Bronchial epithelial cell (primary cell): Measurements from ENCODE around the gene CLEC10A. TPM values are rescaled to one million over a fixed set of nuclear protein-coding genes. Genes with fewer than 3 reads are reported as not detected.
"Not testable (repeated sequence)": the region's sequence is repeated elsewhere in the genome, so short reads cannot be mapped to it uniquely, and the experiment has no call there.

Experiments used
- DNase-seq: peaks from one replicate; pipeline ENCODE4 v3.0.0-alpha.2; 2010; ENCODE audit warnings: low read depth
- FAIRE-seq: peaks from 2 replicates; lab custom pipeline; 2011; peaks lifted over from hg19 to GRCh38; lab: Jason Lieb, UNC
- H3K27me3 ChIP-seq: 2 replicates; pipeline ENCODE4 v1.5.1; 2011; ENCODE audit warnings: low read length; ENCODE audit not compliant: control insufficient read depth, insufficient read depth
- H3K36me3 ChIP-seq: 2 replicates; pipeline ENCODE4 v1.5.1; 2011; ENCODE audit warnings: low read length; ENCODE audit not compliant: control insufficient read depth, insufficient read depth
- H3K4me3 ChIP-seq: 2 replicates; pipeline ENCODE4 v1.5.1; 2011; ENCODE audit warnings: mild to moderate bottlenecking, low read depth, low read length, control low read depth
- CTCF ChIP-seq: IDR thresholded peaks from 2 replicates; pipeline ENCODE4 v1.5.1; 2011; ENCODE audit warnings: mild to moderate bottlenecking, moderate library complexity, low read length, control low read depth, inconsistent platforms; ENCODE audit not compliant: insufficient read depth, severe bottlenecking
- total RNA-seq: library from RNA; depleted of rRNA; stranded (reverse); fragments of >200 nt; gene quantifications from 2 replicates; pipeline ENCODE4 v1.2.1, GENCODE V29; 2014

The CLEC10A gene
- total RNA-seq, 1 donor from 2014 or later, result not detected

GRCh38 chr17:7058831-7059447, 21.1 kb downstream of the CLEC10A start:
- no peak for FAIRE-seq
- DNase-seq, result peak; percentile 79
- Histone ChIP-seq H3K4me3 (no peak overlapping the region), H3K36me3 (no peaks in the 10 kb centered on the region), H3K27me3 (no peaks in the 10 kb centered on the region)
- no peak for TF ChIP-seq CTCF

- no peak overlapping the region for H3K4me3 ChIP-seq
- FAIRE-seq, result no peak
- no peak for TF ChIP-seq CTCF
- H3K27me3 ChIP-seq, result no peaks in the 10 kb centered on the region
- peak; percentile 48 for DNase-seq
- no peaks in the 10 kb centered on the region for H3K36me3 ChIP-seq
Measured at GRCh38 chr17:7056386-7056785, 23.7 kb downstream of the CLEC10A start.

- DNase-seq, H3K4me3 ChIP-seq, H3K36me3 ChIP-seq, FAIRE-seq, H3K27me3 ChIP-seq: not testable (repeated sequence)
Measured at GRCh38 chr17:7050583-7050982, 29.5 kb downstream of the CLEC10A start.

GRCh38 chr17:7048968-7049367, 31.1 kb downstream of the CLEC10A start:
- no peak overlapping the region for H3K4me3 ChIP-seq
- H3K27me3 ChIP-seq, result no peaks in the 10 kb centered on the region
- FAIRE-seq (no peak), DNase-seq (no peak)
- TF ChIP-seq CTCF, result no peak
- H3K36me3 ChIP-seq, result no peaks in the 10 kb centered on the region

GRCh38 chr17:7047566-7047965, 32.5 kb downstream of the CLEC10A start:
- TF ChIP-seq CTCF, result no peak
- Histone ChIP-seq H3K27me3 (peaks cover 2% of the 10 kb centered on the region), H3K36me3 (no peaks in the 10 kb centered on the region), H3K4me3 (no peak overlapping the region)
- DNase-seq (no peak), FAIRE-seq (no peak)

- H3K36me3 ChIP-seq, H3K4me3 ChIP-seq, FAIRE-seq, H3K27me3 ChIP-seq: not testable (repeated sequence)
- DNase-seq, result peak; percentile 32
Measured at GRCh38 chr17:7046725-7047397, 33.2 kb downstream of the CLEC10A start.
